ENCODE results near the gene CPSF7.
A peak's percentile ranks its signal among the peaks of the same experiment; 100 is the strongest.
"Not testable (repeated sequence)": the region's sequence is repeated elsewhere in the genome, so short reads cannot be mapped to it uniquely, and the experiment has no call there.

The CPSF7 gene

GRCh38 chr11:61437496-61437895 lies 7.7 kb upstream of the CPSF7 start:
- no peak for DNase-seq

DNA sequence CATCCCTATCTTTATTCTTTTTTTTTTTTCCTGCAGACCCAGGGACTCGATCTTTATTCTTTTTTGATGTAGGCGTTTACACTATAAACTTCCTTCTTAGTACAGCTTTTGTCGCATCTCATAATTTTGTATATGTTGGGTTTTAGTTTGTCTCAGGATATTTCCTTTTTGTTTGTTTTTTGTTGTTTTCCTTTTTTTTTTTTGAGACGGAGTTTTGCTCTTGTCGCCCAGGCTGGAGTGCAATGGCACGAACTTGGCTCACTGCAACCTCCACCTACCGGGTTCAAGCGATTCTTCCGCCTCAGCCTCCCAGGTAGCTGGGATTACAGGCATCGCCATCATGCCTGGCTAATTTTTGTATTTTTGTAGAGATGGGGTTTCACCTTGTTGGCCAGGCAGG lies 1.1 kb upstream of the CPSF7 start:
- DNase-seq: not testable (repeated sequence)

DNA sequence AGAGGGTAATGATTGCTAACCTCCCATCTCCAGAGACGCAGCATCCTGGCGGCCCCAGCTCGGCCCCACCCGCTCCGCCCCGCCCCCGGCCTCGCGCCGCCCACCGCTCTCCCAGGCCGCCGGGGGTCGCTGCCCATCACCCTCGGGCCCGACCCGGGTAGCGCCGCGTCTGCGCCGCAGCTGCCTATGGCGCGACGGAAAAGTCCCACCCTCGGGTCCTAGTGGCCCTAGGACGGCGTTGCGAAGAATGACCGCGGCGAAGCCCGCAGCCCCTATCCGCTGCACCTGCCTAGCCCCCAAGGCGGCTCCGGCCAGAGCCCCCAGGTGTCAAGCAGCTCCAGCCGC lies 457 bp downstream of the CPSF7 start:
- peak; percentile 31 for DNase-seq

- DNase-seq: no peak
These were observed 4.2 kb downstream of the CPSF7 start for GRCh38 chr11:61425367-61426131.

DNA sequence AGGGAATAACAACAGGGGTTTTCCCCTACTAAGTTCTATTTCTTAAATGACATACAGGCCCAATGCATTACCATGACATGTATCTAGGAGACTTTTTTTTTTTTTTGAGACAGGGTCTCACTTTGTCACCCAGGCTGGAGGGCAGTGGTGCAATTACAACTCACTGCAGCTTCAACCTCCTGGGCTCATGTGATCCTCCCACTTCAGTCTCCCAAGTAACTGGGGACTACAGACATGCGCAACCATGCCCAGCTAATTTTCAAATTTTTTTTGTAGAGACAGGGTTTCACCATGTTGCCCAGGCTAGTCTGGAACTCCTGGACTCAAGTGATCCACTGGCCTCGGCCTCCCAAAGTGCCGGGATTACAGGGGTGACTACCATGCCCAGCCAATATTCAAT lies 7.5 kb downstream of the CPSF7 start:
- DNase-seq: no peak

GRCh38 chr11:61418136-61418535 lies 11.6 kb downstream of the CPSF7 start:
- DNase-seq: no peak

DNA sequence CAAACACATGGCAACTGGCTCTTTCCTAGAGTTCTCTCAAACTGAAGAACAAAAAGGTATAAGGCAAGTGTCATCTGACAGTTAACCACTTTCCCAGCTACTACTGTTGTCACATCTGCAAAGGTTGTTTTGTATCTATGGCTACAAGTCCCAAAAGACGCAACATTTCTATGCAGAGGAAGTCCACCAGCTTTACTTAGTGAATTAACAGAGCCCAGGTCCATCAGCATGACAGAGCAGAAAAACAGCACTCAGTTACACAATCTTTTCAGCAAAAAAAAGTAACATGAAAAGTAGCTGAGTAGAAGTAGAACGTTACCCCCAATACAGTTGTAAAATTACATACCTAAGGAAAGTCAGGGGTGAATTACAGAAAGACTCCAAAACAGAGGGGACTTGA lies 12.1 kb downstream of the CPSF7 start:
- no peak for DNase-seq

DNA sequence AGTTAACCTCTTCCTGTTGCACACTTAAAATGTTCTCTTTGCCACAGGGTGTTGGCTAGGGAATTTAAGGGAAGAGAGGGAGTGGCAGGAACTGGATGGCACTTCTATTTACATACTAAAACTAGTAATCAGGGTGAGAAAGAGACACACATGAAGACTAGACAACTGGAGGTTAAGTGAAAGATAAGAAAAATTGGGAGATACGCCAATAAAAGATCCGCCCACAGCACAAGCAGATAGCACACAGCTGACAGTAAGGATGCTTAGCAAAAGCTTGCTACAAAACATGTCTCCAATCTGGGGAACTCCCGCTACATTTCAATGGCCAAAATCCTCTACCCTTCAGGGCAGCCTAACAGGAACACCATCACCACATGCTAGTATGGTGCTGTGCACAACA lies 12.8 kb downstream of the CPSF7 start:
- no peak for DNase-seq

DNA sequence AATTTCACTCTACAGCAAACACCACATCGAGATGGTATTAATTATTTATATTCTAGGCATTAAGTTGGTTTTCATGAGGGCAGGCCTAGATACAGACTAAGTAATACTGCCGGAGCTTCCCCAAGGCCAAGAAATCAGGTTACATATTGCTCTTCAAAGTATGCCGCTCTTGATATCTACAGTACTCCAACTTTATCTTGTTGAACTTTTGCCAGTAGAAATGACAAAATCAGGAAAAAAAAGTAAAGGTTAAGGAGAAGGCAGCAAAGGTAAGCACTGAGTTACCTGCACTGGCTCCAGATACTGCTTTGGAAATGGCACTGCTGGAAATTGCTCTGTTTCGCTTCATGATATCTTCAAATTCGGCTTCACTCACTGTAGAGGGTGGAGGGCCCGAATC lies 14.4 kb downstream of the CPSF7 start:
- DNase-seq: no peak

GRCh38 chr11:61414547-61414946 lies 15.2 kb downstream of the CPSF7 start:
- no peak for DNase-seq

DNA sequence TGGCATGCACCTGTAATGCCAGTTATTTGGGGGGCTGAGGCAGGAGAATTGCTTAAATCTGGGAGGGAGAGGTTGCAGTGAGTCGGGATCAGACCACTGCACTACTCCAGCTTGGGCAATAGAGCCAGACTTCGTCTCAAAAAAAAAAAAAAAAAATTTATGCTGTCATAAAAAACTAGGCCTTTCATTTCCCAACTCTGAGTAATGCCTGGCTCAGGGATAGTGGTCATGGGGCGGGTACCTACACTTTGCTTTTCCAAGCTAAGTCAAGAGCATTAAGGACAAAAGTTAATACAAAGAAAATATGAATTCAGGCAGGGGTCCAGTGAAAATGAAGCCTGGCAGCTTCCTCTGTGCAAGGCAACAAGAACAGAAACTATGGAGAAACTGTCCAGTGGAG lies 16.3 kb downstream of the CPSF7 start:
- no peak for DNase-seq

DNA sequence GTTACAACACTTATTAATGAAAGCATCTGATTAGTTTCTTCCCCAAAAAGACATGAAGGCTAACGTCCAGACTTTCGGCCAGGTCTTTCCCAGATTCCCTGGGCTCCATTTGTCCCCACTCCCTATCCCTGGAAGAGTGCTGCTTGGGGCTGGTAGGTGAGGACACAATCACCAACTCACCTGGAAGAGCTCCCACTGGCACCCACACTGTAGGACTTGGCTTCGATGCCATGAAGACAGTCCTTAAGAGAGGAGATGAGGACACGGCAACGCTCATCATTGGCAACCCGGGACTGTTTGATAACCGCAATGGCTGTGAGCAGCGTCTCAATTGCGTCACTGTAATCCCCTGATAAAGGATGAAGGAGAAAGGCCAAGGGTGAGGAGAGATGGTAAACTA lies 18.2 kb downstream of the CPSF7 start:
- no peak for DNase-seq

GRCh38 chr11:61406991-61407728 lies 22.6 kb downstream of the CPSF7 start:
- no peak for DNase-seq

GRCh38 chr11:61406067-61406466 lies 23.7 kb downstream of the CPSF7 start:
- DNase-seq: no peak

DNA sequence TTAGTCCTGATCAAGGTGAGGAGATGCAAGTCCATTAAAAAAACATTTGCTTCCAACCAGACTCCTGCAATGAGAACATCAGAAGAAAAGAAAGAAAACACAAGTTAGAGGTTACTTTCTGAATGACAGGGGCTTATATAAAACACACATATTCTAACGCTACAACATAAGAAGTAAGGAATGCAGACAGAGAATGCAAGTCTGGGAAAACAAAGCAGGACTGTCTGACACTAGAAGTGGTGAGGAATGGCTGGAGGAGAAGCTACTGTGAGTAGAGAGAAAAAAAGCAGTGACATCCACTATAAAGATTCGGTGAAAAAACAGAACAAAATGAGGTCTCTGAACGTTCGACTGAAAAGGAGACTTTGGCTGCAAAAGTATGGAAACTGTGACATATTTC lies 25.1 kb downstream of the CPSF7 start:
- no peak for DNase-seq

- DNase-seq: no peak
These were observed 25.7 kb downstream of the CPSF7 start for GRCh38 chr11:61404103-61404502.

DNA sequence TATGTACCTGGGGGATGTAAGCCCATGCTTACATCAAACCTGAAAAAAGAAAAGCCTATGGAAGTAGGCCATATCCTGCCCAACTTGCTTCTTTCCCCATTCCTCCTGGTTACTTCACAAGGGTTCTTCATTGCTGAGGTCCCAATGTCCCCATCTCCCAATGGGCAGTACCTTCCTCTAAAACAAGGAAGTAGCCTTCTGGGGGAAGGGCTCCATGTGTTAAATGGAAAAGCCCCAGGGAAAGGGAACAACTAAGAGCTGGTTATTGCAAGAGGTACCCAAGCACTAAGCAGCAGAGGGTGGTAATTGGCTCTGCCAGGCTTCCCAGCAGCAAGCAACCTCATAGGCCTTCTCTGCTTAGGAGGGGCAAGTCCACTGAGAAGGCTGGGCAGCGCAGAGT lies 26.1 kb downstream of the CPSF7 start:
- DNase-seq: no peak

DNA sequence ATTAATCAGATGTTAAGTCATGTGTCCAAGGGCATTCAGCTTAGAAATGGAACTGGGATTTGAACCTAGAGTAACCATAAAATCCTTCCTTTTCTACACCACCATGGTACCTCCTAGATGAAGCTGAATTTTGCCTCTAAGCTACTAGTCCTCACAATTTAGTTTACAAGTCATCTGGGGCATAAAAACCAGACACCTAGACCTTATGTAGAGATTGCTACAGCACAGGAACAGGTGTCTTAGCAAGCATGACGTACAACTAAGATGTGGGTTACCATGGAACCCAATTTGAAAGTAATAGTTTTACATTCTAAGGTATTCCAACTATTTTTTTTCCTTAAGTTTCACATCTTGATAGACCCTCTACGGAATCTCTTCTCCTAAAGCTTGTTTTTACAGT lies 28.2 kb downstream of the CPSF7 start:
- no peak for DNase-seq

DNA sequence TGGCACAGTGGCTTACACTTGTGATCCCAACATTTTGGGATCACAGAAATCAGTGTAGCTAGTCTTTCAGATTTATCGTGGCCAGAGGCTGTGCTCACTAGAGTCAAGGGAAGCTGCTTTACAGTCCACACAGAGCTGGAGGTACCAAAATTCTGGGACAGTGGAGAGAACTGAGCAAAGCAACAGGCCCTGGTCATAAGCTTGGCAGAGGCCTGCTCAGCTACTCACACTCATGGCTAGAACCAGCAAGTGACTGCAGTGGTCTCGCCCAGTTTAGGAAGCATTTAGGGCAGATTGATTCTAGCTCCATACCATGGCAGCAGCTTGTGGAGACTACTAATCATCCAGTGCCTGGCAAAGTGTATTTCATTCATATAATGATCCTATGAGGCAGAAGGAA lies 28.6 kb downstream of the CPSF7 start:
- no peak for DNase-seq

- peak; percentile 26 for DNase-seq
These were observed 36.7 kb downstream of the CPSF7 start for GRCh38 chr11:61392981-61393595.

DNA sequence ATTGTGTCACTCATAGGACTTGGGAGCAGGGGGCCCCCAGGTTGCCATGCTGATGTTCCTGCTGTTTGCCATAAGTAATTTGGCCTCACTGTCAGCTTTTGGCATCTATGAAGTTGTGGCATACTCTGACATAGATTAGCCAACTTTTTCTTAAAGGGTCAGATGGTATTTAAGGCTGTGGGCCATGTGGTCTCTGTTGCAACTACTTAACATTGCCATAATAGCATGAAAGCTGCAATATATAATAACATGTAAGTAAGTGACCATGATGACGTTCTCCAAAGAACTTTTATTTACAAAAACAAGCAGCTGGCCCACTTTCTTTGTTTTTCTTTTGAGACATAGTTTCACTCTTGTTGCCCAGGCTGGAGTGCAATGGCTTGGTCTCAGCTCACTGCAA lies 39.6 kb downstream of the CPSF7 start:
- no peak for DNase-seq

DNA sequence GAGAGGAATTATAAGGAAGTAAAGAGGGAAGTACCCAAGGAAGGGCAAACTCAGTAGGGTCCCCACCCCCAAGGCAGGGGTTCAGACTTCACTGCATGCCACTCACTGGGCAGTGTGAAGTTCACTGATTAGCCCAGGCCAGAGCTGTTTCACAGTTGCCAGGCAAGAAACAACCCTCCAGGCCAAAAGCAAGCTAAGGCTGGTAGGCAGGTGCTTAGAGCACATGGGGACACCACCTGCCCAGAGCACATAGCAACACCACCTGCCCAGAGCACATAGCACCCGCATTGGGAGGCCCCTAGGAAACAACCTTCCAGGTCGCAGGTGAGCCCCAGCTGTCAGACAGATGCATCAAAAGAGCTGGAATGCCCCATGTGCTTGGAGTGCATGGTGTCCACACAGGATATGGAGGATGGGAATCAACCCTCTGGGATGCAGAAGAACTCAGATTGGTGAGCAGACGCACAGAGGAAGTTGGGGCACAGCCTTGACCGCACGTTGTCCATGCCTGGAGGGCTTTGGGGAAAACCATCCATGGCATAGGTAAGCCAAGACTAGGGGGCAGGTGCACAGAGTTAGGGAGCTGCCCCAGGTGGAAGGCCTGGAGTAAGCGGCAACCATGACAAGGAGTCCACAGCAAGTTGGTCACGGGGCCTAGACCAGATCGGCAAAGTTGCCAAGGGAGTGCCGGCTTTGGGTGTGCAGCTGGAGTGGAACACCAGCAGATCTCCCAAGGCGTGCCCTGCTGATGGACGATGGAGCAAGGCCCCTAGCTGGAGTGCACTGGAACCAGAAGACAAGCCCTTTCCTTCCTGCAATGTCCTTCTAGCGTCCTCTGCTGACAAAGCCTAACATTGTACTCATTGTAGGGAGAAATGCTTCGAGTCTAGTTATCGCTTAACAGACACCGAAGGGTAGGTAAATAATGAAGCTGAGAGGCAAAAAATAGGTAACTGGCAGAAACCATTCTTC lies 45.2 kb downstream of the CPSF7 start:
- no peak for DNase-seq

DNA sequence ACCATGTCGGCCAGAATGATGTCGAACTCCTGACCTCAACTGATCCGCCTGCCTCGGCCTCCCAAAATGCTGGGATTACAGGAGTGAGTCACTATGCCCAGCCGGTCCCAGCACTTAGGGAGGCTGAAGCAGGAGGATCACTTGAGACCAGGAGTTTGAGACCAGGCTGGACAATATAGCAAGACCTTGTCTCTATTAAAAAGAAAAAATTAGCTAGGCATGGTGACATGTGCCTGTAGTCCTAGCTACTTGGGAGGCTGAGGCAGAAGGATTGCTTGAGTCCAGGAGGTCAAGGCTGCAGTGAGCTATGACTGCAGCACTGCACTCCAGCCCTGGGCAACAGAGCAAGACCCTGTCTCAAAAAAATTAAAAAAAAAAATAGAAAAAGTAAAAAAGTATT lies 45.9 kb downstream of the CPSF7 start:
- not testable (repeated sequence) for DNase-seq

Data from DMS79 treated with DMSO at 0.1 percent for 48 hours (cell line).